Measurements from ENCODE around the gene WHRN.

GRCh38 chr9:114515528-114515927 lies 10.3 kb upstream of the WHRN start:
- TF ChIP-seq CTCF (IDR thresholded peaks at IDR 0.05) (no peak), POLR2A (IDR thresholded peaks at IDR 0.05) (no peak), EP300 (IDR thresholded peaks at IDR 0.05) (no peak)

Data from tibial nerve (tissue), 4 donors.